ENCODE data around the gene RABGGTA. TPM values are rescaled to one million over a fixed set of nuclear protein-coding genes. Genes with fewer than 3 reads are reported as not detected.

The RABGGTA gene
- total RNA-seq, 6 donors from 2014 or later = 22.7 to 125 (median 58.9) TPM

- WGBS, 2 donors = 71 to 78% methylated on average over 1 of the region's 1 CpG
- Histone ChIP-seq H3K9me3 (no peaks in the 10 kb centered on the region), H3K36me3 (peaks cover 0 to 19% (median 9%) of the 10 kb centered on the region in 4 donors), H3K27me3 (no peaks in the 10 kb centered on the region), H3K27ac (peak overlapping the region in 1 of 4 donors; percentile 46), H3K4me1 (peaks cover 0 to 8% (median 0%) of the 10 kb centered on the region in 4 donors), H3K4me3 (no peak overlapping the region)
- no peak for TF ChIP-seq POLR2AphosphoS5 (IDR thresholded peaks at IDR 0.05)
- no peak for TF ChIP-seq POLR2A (IDR thresholded peaks at IDR 0.05)
- no peak for TF ChIP-seq EP300 (IDR thresholded peaks at IDR 0.05)
- no peak for TF ChIP-seq CTCF (IDR thresholded peaks at IDR 0.05)
- DNase-seq (no peak), ATAC-seq (ENCODE audit: low FRiP score in 2 of 2) (no peak)
Observed at GRCh38 chr14:24251880-24252288, 19.5 kb downstream of the RABGGTA start.

GRCh38 chr14:24250354-24250753 lies 21.0 kb downstream of the RABGGTA start:
- H3K36me3 ChIP-seq = peaks cover 0 to 19% (median 9%) of the 10 kb centered on the region in 4 donors
- H3K9me3 ChIP-seq = no peaks in the 10 kb centered on the region
- DNase-seq (no peak), ATAC-seq (ENCODE audit: low FRiP score in 2 of 2) (no peak)
- no peak for TF ChIP-seq POLR2A (IDR thresholded peaks at IDR 0.05)
- no peak for TF ChIP-seq CTCF (IDR thresholded peaks at IDR 0.05)
- no peak for TF ChIP-seq EP300 (IDR thresholded peaks at IDR 0.05)
- no peak for TF ChIP-seq POLR2AphosphoS5 (IDR thresholded peaks at IDR 0.05)
- 66 to 69% methylated on average over 4 of the region's 4 CpGs for WGBS, 2 donors
- H3K4me1 ChIP-seq = peaks cover 0 to 8% (median 0%) of the 10 kb centered on the region in 4 donors
- H3K4me3 ChIP-seq = no peak overlapping the region
- no peak overlapping the region for H3K27ac ChIP-seq
- no peaks in the 10 kb centered on the region for H3K27me3 ChIP-seq

- Histone ChIP-seq H3K27me3 (no peaks in the 10 kb centered on the region), H3K4me1 (peaks cover 0 to 8% (median 0%) of the 10 kb centered on the region in 4 donors), H3K27ac (no peak overlapping the region), H3K4me3 (no peak overlapping the region), H3K9me3 (no peaks in the 10 kb centered on the region), H3K36me3 (peaks cover 0 to 10% (median 6%) of the 10 kb centered on the region in 4 donors)
- DNase-seq (peak in 1 of 2 donors; percentile 15), ATAC-seq (ENCODE audit: low FRiP score in 2 of 2) (no peak)
- TF ChIP-seq POLR2A (IDR thresholded peaks at IDR 0.05) (no peak), CTCF (IDR thresholded peaks at IDR 0.05) (no peak), EP300 (IDR thresholded peaks at IDR 0.05) (no peak), POLR2AphosphoS5 (IDR thresholded peaks at IDR 0.05) (no peak)
- WGBS, 2 donors = 88 to 90% methylated on average over 5 to 12 of the region's 13 CpGs
Observed at GRCh38 chr14:24249230-24250021, 22.0 kb downstream of the RABGGTA start.

GRCh38 chr14:24247422-24247821 lies 24.0 kb downstream of the RABGGTA start:
- DNase-seq (no peak), ATAC-seq (ENCODE audit: low FRiP score in 2 of 2) (no peak)
- Histone ChIP-seq H3K9me3 (no peaks in the 10 kb centered on the region), H3K4me1 (peaks cover 6 to 16% (median 7%) of the 10 kb centered on the region in 4 donors), H3K27ac (no peak overlapping the region), H3K4me3 (no peak overlapping the region), H3K27me3 (no peaks in the 10 kb centered on the region), H3K36me3 (peaks cover 0 to 3% (median 0%) of the 10 kb centered on the region in 4 donors)
- 72 to 80% methylated on average over 7 of the region's 7 CpGs for WGBS, 2 donors
- no peak for TF ChIP-seq POLR2AphosphoS5 (IDR thresholded peaks at IDR 0.05)
- TF ChIP-seq CTCF (IDR thresholded peaks at IDR 0.05) = no peak
- no peak for TF ChIP-seq EP300 (IDR thresholded peaks at IDR 0.05)
- TF ChIP-seq POLR2A (IDR thresholded peaks at IDR 0.05) = no peak

Data from upper lobe of left lung (tissue), 6 donors.